C4-2B (cell line): ENCODE data around the gene TUBA1B.

Experiments
- CTCF ChIP-seq: fragments of 450-650 bp; conservative IDR thresholded peaks from 2 replicates; pipeline ENCODE4 v1.5.1; 2017; ENCODE audit warnings: mild to moderate bottlenecking
- ZFX ChIP-seq: fragments of 450-650 bp; IDR thresholded peaks from 2 replicates; pipeline ENCODE4 v1.6.1; 2017

DNA sequence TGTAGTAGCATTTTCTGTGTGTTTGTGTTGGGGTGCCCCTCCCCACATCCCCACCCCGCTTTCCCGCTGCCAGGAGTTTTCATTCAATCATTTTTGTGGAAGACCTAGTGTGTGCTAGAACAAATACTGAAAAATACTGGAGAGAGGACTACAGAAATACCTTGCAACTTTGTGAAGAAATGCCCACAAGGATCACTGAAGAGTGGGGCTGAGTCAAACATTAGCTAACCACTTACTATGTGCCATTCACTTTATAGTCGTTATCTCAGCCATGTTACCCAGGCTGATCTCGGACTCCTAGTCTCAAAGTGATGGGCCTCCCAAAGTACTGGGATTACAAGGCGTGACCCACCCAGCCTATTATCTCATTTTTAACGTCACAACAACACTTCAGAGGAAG is 20.0 kb downstream of the TUBA1B start:
- TF ChIP-seq CTCF (no peak), ZFX (no peak)
